GM21447 (cell line): Measurements from ENCODE around the gene TSPEAR.
"Not testable (repeated sequence)": the region's sequence is repeated elsewhere in the genome, so short reads cannot be mapped to it uniquely, and the experiment has no call there.

Source experiments
- ATAC-seq: cut with Tn5 transposase; IDR thresholded peaks from one replicate; pipeline ENCODE4 v1.9.1; 2021; ENCODE audit not compliant: unreplicated experiment

The TSPEAR gene

DNA sequence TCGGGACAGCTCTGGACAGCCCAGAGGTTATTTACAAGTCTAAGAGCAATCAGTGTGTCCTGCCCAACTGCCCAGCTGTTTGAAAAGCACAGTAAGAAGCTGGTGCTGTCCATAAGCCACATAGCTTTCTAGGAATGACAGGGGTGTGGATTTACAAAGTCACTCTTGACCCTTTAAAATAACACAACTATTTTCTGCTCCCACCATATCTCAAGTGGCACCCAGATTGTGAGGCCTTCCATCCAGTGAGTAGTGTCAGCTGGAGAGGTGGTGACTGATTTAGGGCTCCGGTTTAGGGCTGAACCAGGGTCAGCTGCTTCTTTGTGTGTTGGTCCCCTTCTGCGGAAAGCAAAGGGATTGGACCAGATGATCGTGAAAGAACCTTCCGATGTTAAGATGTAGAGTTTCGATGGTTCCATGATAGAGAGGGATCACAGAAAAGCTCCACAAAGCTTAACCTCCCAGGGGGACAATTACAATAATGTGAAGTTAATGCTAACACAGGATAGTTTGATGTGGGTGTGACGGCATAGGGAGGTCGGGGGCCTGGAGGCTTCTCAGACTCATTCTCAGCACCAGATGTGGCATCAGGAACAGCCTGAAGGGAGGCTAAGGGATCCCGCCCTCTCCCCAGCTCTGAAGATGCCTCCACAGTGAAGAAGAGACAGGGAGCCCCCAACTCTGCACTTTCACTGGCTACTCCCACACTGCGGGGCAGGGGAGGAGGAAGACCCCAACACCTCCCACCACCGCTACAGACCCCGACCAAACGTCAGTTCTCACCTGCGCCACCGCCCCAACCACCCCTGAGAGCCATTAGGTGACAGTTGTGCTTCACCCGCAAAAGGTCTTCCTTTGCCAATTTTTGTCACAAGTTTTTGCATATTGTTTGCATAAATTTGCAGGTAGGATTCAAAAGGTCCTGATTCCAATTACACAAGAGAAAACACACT, 215.5 kb downstream of the TSPEAR start:
- no peak for ATAC-seq

GRCh38 chr21:44494956-44495355, 216.4 kb downstream of the TSPEAR start:
- ATAC-seq: no peak

GRCh38 chr21:44494418-44494817, 217.0 kb downstream of the TSPEAR start:
- no peak for ATAC-seq

- no peak for ATAC-seq
Measured at GRCh38 chr21:44492567-44493385, 218.6 kb downstream of the TSPEAR start.

GRCh38 chr21:44490816-44491215, 220.6 kb downstream of the TSPEAR start:
- ATAC-seq: no peak

DNA sequence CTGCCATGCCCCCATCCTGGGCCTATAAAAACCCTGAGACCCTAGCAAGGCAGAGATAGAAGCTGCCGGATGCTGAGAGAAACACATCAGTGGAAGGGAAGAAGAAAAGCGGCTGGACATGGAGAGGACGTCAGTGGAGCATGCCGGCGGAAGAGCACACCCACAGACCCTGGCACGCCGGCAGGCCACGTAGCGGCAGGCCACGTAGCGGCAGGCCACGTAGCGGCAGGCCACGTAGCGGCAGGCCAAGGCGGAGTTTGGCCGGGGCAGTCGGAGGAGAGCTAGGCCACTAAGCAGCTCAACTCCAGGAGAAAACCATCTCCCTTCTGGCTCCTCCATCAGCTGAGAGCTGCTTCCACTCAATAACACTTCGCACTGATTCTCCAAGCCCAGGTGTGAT, 221.0 kb downstream of the TSPEAR start:
- no peak for ATAC-seq

- no peak for ATAC-seq
Measured at GRCh38 chr21:44489962-44490361, 221.4 kb downstream of the TSPEAR start.

- no peak for ATAC-seq
Measured at GRCh38 chr21:44487831-44488230, 223.5 kb downstream of the TSPEAR start.

GRCh38 chr21:44486302-44486701, 225.1 kb downstream of the TSPEAR start:
- ATAC-seq: no peak

DNA sequence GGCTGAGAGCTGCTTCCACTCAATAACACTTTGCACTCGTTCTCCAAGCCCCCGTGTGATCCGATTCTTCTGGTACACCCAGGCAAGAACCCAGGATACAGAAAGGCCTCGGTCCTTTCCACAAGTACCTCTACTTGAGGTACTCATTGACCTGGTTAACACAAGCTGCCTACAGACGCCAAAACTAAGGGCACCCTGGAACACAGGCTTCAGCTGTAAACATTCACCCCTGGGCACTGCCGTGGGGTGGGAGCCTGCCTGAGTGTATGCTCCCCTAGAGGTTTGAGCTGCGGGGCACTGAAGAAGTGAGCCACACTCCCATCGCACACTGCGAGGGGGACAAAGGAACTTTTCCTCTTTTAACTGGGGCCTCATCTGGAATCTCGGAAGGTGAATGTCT, 225.6 kb downstream of the TSPEAR start:
- no peak for ATAC-seq

DNA sequence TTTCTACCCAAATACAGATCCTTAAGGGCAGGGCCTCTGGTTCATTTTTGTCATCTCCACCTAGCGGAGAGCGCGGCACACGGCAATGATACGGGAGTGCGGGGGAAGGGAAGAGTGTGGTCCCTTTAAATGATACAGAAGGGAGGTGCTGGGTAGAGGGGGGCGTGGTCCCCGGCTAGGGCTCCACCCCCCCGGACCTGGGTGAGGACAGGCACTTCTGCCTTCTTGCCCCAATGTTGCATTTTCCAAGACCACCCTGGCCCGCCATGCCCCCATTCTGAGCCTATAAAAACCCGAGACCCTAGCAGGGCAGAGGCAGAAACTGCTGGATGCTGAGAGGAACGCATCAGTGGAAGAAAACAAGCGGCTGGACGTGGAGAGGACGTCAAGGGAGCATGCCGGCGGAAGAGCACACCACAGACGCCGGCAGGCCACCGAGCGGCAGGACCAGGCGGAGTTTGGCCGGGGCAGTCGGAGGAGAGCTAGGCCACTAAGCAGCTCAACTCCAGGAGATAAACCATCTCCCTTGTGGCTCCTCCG, 226.0 kb downstream of the TSPEAR start:
- ATAC-seq: no peak

- ATAC-seq: no peak
Measured at GRCh38 chr21:44484498-44485253, 226.7 kb downstream of the TSPEAR start.

- no peak for ATAC-seq
Measured at GRCh38 chr21:44483288-44484237, 227.8 kb downstream of the TSPEAR start.

- no peak for ATAC-seq
Measured at GRCh38 chr21:44482581-44483287, 228.6 kb downstream of the TSPEAR start.

DNA sequence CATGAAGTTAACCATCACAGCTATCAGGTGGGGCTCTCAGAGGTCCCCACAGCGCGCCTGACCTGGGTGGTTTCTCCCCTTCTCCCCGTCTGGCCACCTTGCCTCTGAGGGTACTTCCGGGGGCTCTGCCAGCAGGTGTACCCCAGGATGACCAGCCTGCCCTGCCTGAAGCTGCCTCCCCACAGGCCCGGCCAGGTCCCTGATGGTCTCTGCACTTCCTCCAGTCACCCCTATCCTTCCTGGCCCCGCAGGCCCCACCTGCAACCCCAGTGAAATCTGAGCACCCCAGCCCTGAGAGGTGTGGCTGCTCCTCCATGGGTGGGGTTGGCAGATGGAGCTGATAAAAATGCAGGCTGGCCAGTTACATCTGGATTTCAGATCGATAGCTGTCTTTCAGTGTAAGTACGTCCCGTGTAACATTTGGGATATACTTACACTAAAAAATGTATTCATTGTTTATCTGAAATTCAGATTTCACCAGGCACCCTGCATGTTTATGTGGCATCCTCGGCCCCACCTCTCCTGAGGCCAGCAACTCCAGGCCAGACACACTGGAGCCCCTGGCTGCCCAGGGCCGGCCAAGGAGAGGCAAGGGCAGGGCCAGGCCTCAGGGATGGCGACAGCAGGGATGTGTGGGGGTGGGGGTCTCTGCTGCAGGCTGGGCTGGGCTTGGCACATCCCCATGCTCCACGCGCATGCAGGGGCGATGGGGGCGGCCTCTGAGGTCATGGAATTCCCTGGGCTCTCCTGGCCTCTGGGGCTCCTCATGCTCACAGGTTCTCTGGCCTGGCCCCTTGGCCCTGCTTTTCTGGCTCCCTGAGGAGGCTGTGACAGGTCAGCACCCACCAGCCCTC, 230.9 kb downstream of the TSPEAR start:
- no peak for ATAC-seq

DNA sequence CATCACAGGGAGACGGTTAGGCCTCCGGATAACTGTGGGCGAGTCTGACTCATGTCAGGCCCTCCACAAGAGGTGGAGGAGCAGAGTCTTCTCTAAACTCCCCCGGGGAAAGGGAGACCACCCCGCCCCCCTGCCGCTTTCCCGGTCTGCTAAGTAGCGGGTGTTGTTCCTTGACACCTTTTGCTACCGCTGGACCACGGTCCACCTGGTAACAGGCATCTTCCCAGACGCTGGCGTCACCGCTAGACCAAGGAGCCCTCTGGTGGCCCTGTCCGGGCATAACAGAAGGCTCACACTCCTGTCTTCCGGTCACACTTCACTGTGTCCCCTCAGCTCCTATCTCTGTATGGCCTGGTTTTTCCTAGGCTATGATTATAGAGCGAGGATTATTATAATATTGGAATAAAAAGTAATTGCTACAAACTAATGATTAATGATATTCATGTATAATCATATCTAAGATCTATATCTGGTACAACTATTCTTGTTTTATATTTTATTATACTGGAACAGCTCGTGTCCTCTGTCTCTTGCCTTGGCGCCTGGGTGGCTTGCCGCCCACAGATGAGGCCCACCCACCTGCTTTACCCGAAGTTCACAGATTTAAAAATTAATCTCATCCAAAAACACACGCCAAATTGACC, 231.7 kb downstream of the TSPEAR start:
- not testable (repeated sequence) for ATAC-seq

DNA sequence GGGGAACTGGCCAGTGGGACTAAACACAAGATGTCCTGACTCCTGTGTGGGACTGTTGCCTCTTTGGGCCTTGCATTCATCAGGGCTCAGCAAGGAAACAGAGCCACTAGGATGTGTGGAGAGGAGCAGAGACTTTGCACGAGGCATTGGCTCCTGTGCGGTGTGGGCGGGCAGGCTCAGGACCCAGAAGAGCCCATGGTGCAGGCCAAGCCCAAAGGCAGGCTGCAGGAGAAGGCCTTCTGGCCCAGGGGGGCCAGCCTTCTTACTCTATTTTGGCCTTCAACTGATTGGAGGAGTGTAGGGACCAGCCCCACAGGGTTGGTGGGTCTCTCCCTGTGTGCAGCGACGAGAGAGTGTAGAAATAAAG, 232.6 kb downstream of the TSPEAR start:
- no peak for ATAC-seq
